Measurements from ENCODE around the gene MEAF6. TPM values are rescaled to one million over a fixed set of nuclear protein-coding genes. Genes with fewer than 3 reads are reported as not detected.
"Not testable (repeated sequence)": the region's sequence is repeated elsewhere in the genome, so short reads cannot be mapped to it uniquely, and the experiment has no call there.

The MEAF6 gene
- 77.3 and 83.4 TPM in 2 replicates for total RNA-seq
- long read RNA-seq, transcript MEAF6-204 (8 exons, 2,147 nt): minor isoform, 22 of 285 reads
- long read RNA-seq, transcript MEAF6-201 (7 exons, 1,525 nt): major isoform, 205 of 285 reads
- long read RNA-seq, transcript MEAF6-208 (9 exons, 1,351 nt): minor isoform, 6 of 285 reads
- long read RNA-seq, transcript MEAF6-206 (8 exons, 1,408 nt): minor isoform, 35 of 285 reads
- long read RNA-seq, partial matches to known transcripts: 3 of 285 reads
- long read RNA-seq, other reads (novel, unspliced or antisense): 8 of 285 reads

- Mint-ChIP-seq H3K27me3 (ENCODE audit: low read depth) (peaks cover 11% of the 10 kb centered on the region), H3K4me3 (peak within 1 kb of the TSS; percentile 99), H3K27ac (ENCODE audit: unreplicated experiment) (peak within 1 kb of the TSS; percentile 98), H3K36me3 (ENCODE audit: low read depth) (no peaks in the 10 kb centered on the region), H3K4me1 (peaks cover 30% of the 10 kb centered on the region), H3K9me3 (peaks cover 2% of the 10 kb centered on the region)
- TF ChIP-seq CTCF (conservative IDR thresholded peaks at IDR 0.05): peak; percentile 87
- DNase-seq (ENCODE audit: low read depth, low spot score): peak; percentile 77
These were observed at the start of gene MEAF6 for GRCh38 chr1:37514350-37515184. Gene MEAF6, minus strand, starts transcription at chr1:37514766. Its CDS starts 20 bp downstream, at chr1:37514746.

GRCh38 chr1:37562984-37563383, 48.4 kb upstream of the MEAF6 start:
- no peaks in the 10 kb centered on the region for H3K9me3 Mint-ChIP-seq
- TF ChIP-seq CTCF (conservative IDR thresholded peaks at IDR 0.05): no peak
- no peak overlapping the region for H3K4me3 Mint-ChIP-seq
- peaks cover 6% of the 10 kb centered on the region for H3K4me1 Mint-ChIP-seq
- DNase-seq (ENCODE audit: low read depth, low spot score): no peak
- no peaks in the 10 kb centered on the region for H3K27me3 Mint-ChIP-seq (ENCODE audit: low read depth)
- H3K27ac Mint-ChIP-seq (ENCODE audit: unreplicated experiment): no peak overlapping the region
- H3K36me3 Mint-ChIP-seq (ENCODE audit: low read depth): peaks cover 17% of the 10 kb centered on the region

GRCh38 chr1:37561133-37562132, 46.9 kb upstream of the MEAF6 start:
- peaks cover 18% of the 10 kb centered on the region for H3K4me1 Mint-ChIP-seq
- H3K27ac Mint-ChIP-seq (ENCODE audit: unreplicated experiment): no peak overlapping the region
- no peak for DNase-seq (ENCODE audit: low read depth, low spot score)
- H3K4me3 Mint-ChIP-seq: peak overlapping the region; percentile 33
- peaks cover 17% of the 10 kb centered on the region for H3K36me3 Mint-ChIP-seq (ENCODE audit: low read depth)
- H3K9me3 Mint-ChIP-seq: no peaks in the 10 kb centered on the region
- H3K27me3 Mint-ChIP-seq (ENCODE audit: low read depth): no peaks in the 10 kb centered on the region
- TF ChIP-seq CTCF (conservative IDR thresholded peaks at IDR 0.05): peak; percentile 55

- H3K27ac Mint-ChIP-seq (ENCODE audit: unreplicated experiment): no peak overlapping the region
- no peak for TF ChIP-seq CTCF (conservative IDR thresholded peaks at IDR 0.05)
These were observed 46.0 kb upstream of the MEAF6 start for GRCh38 chr1:37560401-37561132.

GRCh38 chr1:37559957-37560379, 45.4 kb upstream of the MEAF6 start:
- Mint-ChIP-seq H3K4me1 (peaks cover 21% of the 10 kb centered on the region), H3K4me3 (peak overlapping the region; percentile 28), H3K36me3 (ENCODE audit: low read depth) (peaks cover 14% of the 10 kb centered on the region)
- not testable (repeated sequence) for H3K27ac Mint-ChIP-seq (ENCODE audit: unreplicated experiment); DNase-seq (ENCODE audit: low read depth, low spot score); H3K27me3 Mint-ChIP-seq (ENCODE audit: low read depth); H3K9me3 Mint-ChIP-seq

More at GRCh38 chr1:37560401-37561132, 46.0 kb upstream of the MEAF6 start:
- Mint-ChIP-seq H3K9me3 (no peaks in the 10 kb centered on the region), H3K4me3 (peak overlapping the region; percentile 33), H3K36me3 (ENCODE audit: low read depth) (peaks cover 16% of the 10 kb centered on the region), H3K4me1 (peaks cover 21% of the 10 kb centered on the region), H3K27me3 (ENCODE audit: low read depth) (no peaks in the 10 kb centered on the region)
- DNase-seq (ENCODE audit: low read depth, low spot score): no peak

Data from neural crest cell (in vitro differentiated cells).